Measurements from ENCODE around the gene ASCL5. TPM values are rescaled to one million over a fixed set of nuclear protein-coding genes. Genes with fewer than 3 reads are reported as not detected.

ASCL5 gene
- total RNA-seq, 1 experiment from 2014 or later = 0.15 TPM

DNA sequence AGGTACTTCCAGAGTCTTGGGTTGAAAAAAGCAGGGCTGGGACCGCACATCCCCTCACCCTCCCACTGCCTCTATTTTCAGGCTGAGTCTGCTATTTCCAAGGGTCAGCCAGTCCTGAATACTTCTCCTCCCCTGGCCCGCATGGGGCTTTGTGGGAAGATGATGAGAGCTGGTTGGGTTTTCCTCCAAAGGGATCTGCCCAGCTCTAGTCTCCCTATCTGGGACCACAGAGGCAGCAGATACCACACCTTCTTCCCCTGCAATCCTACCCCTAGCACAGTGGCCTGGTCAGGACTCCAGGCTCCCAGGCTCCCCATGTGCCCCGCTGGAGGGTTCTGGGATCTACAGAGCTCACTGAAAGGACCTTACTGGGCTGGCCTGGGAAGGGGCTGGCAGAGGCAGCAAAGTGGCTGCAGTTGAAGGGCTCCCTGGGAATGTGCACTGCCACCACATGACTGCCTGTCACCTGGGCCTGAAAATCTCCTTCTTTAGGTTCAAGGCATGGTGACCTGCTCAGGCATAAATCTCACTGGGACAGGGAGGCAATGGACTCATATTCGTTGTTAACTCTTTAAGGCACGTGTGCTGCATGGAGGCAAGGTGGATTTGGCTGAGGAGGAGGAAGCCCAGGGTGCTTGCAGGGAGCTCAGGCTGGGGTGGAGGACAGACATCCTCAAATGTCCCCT, 27.8 kb downstream of the ASCL5 start:
- H3K4me1 Mint-ChIP-seq = peaks cover 7 to 15% of the 10 kb centered on the region in 2 experiments
- Histone ChIP-seq H2AFZ (ENCODE audit: low read length) (no peak overlapping the region), H4K91ac (ENCODE audit: insufficient read length, low read depth, low read length) (no peak overlapping the region), H3K9ac (ENCODE audit: extremely low read depth, insufficient read length, low read length) (no peak overlapping the region), H3K23ac (ENCODE audit: insufficient read length, low read depth, low read length) (no peak overlapping the region), H4K8ac (replicated peaks; ENCODE audit: insufficient read length, low read depth, low read length) (no peak overlapping the region), H2BK15ac (ENCODE audit: low read depth, low read length) (no peak overlapping the region), H3K18ac (ENCODE audit: insufficient read length, low read depth, low read length) (no peak overlapping the region), H3K27ac (ENCODE audit: insufficient read length, low read depth, low read length) (no peak overlapping the region), H2BK120ac (ENCODE audit: low read depth, low read length, poor library complexity, severe bottlenecking) (no peak overlapping the region), H2AK5ac (ENCODE audit: insufficient read length, low read length) (no peak overlapping the region), H3K23me2 (ENCODE audit: insufficient read length, low read depth, low read length, poor library complexity, severe bottlenecking) (no peaks in the 10 kb centered on the region), H3K14ac (ENCODE audit: insufficient read depth, low read length) (no peak overlapping the region), H3K9me3 (ENCODE audit: control insufficient read depth, low read depth, low read length) (no peaks in the 10 kb centered on the region), H3K4me1 (ENCODE audit: insufficient read depth, low read length) (no peaks in the 10 kb centered on the region), H4K20me1 (ENCODE audit: control insufficient read depth, insufficient read depth, insufficient read length) (no peaks in the 10 kb centered on the region), H3K79me2 (ENCODE audit: insufficient read depth, low read length) (no peaks in the 10 kb centered on the region), H4K5ac (ENCODE audit: insufficient read length, low read depth, low read length) (no peak overlapping the region), H3K4me2 (ENCODE audit: insufficient read depth, insufficient read length, low read length) (no peak overlapping the region), H2BK20ac (ENCODE audit: low read depth, low read length, poor library complexity, severe bottlenecking) (no peak overlapping the region), H3K79me1 (ENCODE audit: insufficient read depth, low read depth, low read length, poor library complexity, severe bottlenecking) (no peaks in the 10 kb centered on the region), H2BK12ac (ENCODE audit: insufficient read length, low read depth, low read length) (no peak overlapping the region), H3K56ac (ENCODE audit: insufficient read length, low read depth, low read length) (no peak overlapping the region), H3K4ac (ENCODE audit: low read depth, low read length) (no peak overlapping the region), H3T11ph (ENCODE audit: low read length) (no peak overlapping the region), H2BK5ac (ENCODE audit: insufficient read length, low read length) (no peak overlapping the region), H3K27me3 (ENCODE audit: insufficient read depth, low read length) (no peaks in the 10 kb centered on the region; the same call in 1 of the 2 replicates)
- TF ChIP-seq, protein P1, sequence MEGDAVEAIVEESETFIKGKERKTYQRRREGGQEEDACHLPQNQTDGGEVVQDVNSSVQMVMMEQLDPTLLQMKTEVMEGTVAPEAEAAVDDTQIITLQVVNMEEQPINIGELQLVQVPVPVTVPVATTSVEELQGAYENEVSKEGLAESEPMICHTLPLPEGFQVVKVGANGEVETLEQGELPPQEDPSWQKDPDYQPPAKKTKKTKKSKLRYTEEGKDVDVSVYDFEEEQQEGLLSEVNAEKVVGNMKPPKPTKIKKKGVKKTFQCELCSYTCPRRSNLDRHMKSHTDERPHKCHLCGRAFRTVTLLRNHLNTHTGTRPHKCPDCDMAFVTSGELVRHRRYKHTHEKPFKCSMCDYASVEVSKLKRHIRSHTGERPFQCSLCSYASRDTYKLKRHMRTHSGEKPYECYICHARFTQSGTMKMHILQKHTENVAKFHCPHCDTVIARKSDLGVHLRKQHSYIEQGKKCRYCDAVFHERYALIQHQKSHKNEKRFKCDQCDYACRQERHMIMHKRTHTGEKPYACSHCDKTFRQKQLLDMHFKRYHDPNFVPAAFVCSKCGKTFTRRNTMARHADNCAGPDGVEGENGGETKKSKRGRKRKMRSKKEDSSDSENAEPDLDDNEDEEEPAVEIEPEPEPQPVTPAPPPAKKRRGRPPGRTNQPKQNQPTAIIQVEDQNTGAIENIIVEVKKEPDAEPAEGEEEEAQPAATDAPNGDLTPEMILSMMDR (conservative IDR thresholded peaks at IDR 0.05) = no peak
- H3K9me3 Mint-ChIP-seq = no peaks in the 10 kb centered on the region
- no CpG with 5 or more reads among the region's 5 CpGs for WGBS (ENCODE audit: extremely low coverage, insufficient read length, low lambda C conversion rate)
- DNase-seq = no peak
- H3K27ac Mint-ChIP-seq = no peak overlapping the region
- H3K36me3 Mint-ChIP-seq (ENCODE audit: insufficient read depth in 1 of 3, low read depth in 3 of 3) = no peaks in the 10 kb centered on the region
- no peak overlapping the region for H3K4me3 Mint-ChIP-seq
- H3K27me3 Mint-ChIP-seq (ENCODE audit: low read depth) = peaks cover 7% of the 10 kb centered on the region
